Measurements from ENCODE around the gene SARDH.

The SARDH gene

DNA sequence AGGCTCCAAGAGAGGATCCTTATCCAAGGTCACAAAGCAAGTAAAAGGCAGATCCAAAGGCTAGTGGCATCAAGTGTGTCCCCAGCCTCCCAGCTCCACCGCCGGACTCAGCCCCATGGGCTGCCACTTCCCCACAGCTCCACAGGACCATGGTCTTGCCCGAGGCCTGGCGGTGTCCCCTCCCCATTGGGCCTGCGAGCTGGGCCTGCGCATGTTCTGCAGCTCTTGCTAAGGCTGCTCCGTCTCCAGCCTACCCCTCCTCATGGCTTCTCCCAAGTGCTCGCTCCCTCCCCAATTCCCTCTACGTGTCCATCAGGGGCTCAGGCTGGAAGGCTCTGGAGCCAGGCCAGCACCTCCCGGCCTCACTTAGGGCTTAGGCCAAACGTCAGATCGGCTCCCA lies 72.6 kb downstream of the SARDH start:
- no peak overlapping the region for H3K9ac ChIP-seq (ENCODE audit: low read depth, low read length)
- H3K27me3 ChIP-seq (ENCODE audit: insufficient read depth, low read length, poor library complexity), result no peaks in the 10 kb centered on the region
- no peaks in the 10 kb centered on the region for H4K20me1 ChIP-seq (ENCODE audit: insufficient read depth, low read length)
- H3K79me2 ChIP-seq (ENCODE audit: insufficient read depth, low read length), result no peaks in the 10 kb centered on the region
- H3K9me3 ChIP-seq (ENCODE audit: insufficient read depth, low read length, severe bottlenecking), result no peaks in the 10 kb centered on the region
- TF ChIP-seq EZH2 (IDR thresholded peaks at IDR 0.05; ENCODE audit: borderline replicate concordance, low read depth, low read length, severe bottlenecking), result no peak
- TF ChIP-seq, protein P1, sequence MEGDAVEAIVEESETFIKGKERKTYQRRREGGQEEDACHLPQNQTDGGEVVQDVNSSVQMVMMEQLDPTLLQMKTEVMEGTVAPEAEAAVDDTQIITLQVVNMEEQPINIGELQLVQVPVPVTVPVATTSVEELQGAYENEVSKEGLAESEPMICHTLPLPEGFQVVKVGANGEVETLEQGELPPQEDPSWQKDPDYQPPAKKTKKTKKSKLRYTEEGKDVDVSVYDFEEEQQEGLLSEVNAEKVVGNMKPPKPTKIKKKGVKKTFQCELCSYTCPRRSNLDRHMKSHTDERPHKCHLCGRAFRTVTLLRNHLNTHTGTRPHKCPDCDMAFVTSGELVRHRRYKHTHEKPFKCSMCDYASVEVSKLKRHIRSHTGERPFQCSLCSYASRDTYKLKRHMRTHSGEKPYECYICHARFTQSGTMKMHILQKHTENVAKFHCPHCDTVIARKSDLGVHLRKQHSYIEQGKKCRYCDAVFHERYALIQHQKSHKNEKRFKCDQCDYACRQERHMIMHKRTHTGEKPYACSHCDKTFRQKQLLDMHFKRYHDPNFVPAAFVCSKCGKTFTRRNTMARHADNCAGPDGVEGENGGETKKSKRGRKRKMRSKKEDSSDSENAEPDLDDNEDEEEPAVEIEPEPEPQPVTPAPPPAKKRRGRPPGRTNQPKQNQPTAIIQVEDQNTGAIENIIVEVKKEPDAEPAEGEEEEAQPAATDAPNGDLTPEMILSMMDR (IDR thresholded peaks at IDR 0.05; ENCODE audit: borderline replicate concordance, extremely low read depth, low read length, poor library complexity, severe bottlenecking), result no peak
- H3K4me2 ChIP-seq (ENCODE audit: insufficient read depth, low read length), result no peak overlapping the region
- no peaks in the 10 kb centered on the region for H3K4me1 ChIP-seq (ENCODE audit: insufficient read depth, low read length)
- H3K36me3 ChIP-seq (ENCODE audit: insufficient read depth, low read length), result no peaks in the 10 kb centered on the region
- ATAC-seq (ENCODE audit: insufficient read depth, low read depth), result no peak
- DNase-seq, result no peak
- H2AFZ ChIP-seq (ENCODE audit: low read depth, low read length), result no peak overlapping the region
- H3K27ac ChIP-seq (ENCODE audit: low read length), result no peak overlapping the region
- H3K4me3 ChIP-seq (ENCODE audit: low read depth in 1 of 2, low read length in 2 of 2), result no peak overlapping the region

DNA sequence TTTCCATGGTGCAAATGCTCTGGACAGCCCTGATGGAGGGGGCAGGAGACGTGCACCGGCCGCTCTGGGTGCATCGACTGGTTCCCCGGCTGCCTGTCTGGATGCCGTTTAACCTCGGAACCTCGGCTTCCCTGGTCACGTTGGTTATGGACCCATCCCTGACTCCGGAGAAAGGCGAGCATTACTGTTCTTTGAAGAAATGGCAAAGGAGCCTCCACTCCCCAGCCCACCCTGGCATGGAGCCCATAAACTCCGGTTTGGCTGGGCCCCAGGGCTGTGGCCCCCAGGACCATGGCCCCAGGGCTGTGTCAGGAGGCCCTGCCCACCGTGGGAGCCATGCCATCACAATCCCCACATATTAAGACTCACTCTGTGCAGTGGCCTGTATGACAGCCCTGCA lies 73.1 kb downstream of the SARDH start:
- Histone ChIP-seq H4K20me1 (ENCODE audit: insufficient read depth, low read length) (no peaks in the 10 kb centered on the region), H3K36me3 (ENCODE audit: insufficient read depth, low read length) (no peaks in the 10 kb centered on the region), H2AFZ (ENCODE audit: low read depth, low read length) (no peak overlapping the region), H3K4me2 (ENCODE audit: insufficient read depth, low read length) (no peak overlapping the region), H3K27me3 (ENCODE audit: insufficient read depth, low read length, poor library complexity) (no peaks in the 10 kb centered on the region), H3K27ac (ENCODE audit: low read length) (no peak overlapping the region), H3K9me3 (ENCODE audit: insufficient read depth, low read length, severe bottlenecking) (no peaks in the 10 kb centered on the region), H3K9ac (ENCODE audit: low read depth, low read length) (no peak overlapping the region), H3K4me1 (ENCODE audit: insufficient read depth, low read length) (no peaks in the 10 kb centered on the region), H3K79me2 (ENCODE audit: insufficient read depth, low read length) (no peaks in the 10 kb centered on the region), H3K4me3 (ENCODE audit: low read depth in 1 of 2, low read length in 2 of 2) (no peak overlapping the region)
- no peak for TF ChIP-seq EZH2 (IDR thresholded peaks at IDR 0.05; ENCODE audit: borderline replicate concordance, low read depth, low read length, severe bottlenecking)
- TF ChIP-seq, protein P1 (IDR thresholded peaks at IDR 0.05; ENCODE audit: borderline replicate concordance, extremely low read depth, low read length, poor library complexity, severe bottlenecking), result no peak
- ATAC-seq (ENCODE audit: insufficient read depth, low read depth), result no peak
- DNase-seq, result no peak

DNA sequence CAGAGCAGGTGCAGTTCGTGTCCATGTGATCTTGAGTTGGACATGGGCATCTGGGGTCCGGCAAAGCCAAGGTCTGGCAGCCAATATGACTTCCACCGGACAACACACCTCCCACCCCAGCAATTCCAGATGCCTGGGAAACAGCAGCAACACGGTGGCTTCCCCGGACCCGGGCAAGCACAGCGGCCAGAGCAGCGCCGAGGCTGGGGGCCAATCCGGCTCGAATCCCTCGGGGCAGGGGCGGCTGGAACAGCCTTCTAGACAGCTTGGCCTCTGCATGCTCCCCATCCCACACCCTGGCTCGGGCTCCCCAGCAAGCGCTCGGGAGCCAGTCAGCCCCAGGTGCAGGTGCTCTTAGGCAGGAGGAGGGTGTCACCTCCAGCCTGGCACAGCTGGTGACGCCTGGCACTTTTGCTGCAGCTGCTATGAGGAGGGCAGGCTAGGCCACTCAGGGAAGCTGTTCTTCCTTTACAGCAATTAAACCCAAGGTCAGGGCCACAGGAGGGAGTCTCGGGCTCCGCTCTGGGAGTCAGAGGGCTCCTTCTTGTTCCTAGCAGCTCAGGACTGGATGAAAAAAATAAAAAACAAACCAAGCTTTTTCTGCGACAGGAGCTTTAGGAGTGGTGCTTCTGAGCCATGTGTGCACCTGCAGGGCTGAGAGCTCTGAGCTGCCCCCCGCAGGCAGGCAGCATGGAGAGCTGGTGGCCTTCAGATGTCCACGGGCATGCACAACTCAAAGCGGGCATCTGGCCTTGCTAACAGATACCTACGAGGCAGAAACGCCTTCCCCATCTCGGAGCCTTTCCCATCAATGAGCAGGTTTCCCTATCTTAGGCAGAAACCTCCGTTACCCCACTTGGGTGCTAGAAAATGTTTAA lies 73.7 kb downstream of the SARDH start:
- Histone ChIP-seq H3K27ac (ENCODE audit: low read length) (no peak overlapping the region), H3K4me1 (ENCODE audit: insufficient read depth, low read length) (no peaks in the 10 kb centered on the region), H3K4me3 (ENCODE audit: low read depth in 1 of 2, low read length in 2 of 2) (no peak overlapping the region), H3K79me2 (ENCODE audit: insufficient read depth, low read length) (no peaks in the 10 kb centered on the region), H3K36me3 (ENCODE audit: insufficient read depth, low read length) (no peaks in the 10 kb centered on the region), H3K27me3 (ENCODE audit: insufficient read depth, low read length, poor library complexity) (no peaks in the 10 kb centered on the region), H3K9ac (ENCODE audit: low read depth, low read length) (no peak overlapping the region), H3K9me3 (ENCODE audit: insufficient read depth, low read length, severe bottlenecking) (no peaks in the 10 kb centered on the region), H4K20me1 (ENCODE audit: insufficient read depth, low read length) (no peaks in the 10 kb centered on the region), H2AFZ (ENCODE audit: low read depth, low read length) (no peak overlapping the region), H3K4me2 (ENCODE audit: insufficient read depth, low read length) (no peak overlapping the region)
- no peak for TF ChIP-seq EZH2 (IDR thresholded peaks at IDR 0.05; ENCODE audit: borderline replicate concordance, low read depth, low read length, severe bottlenecking)
- TF ChIP-seq, protein P1 (IDR thresholded peaks at IDR 0.05; ENCODE audit: borderline replicate concordance, extremely low read depth, low read length, poor library complexity, severe bottlenecking), result no peak
- DNase-seq, result no peak
- no peak for ATAC-seq (ENCODE audit: insufficient read depth, low read depth)
